NCI-H146 treated with DMSO at 0.1 percent for 48 hours (cell line): ENCODE results near the gene CLNK.
A peak's percentile ranks its signal among the peaks of the same experiment; 100 is the strongest.

Experiments
- DNase-seq: peaks from one replicate; lab custom pipeline; 2025; ENCODE audit not compliant: unreplicated experiment; lab: John Stamatoyannopoulos, UW

CLNK gene

DNA sequence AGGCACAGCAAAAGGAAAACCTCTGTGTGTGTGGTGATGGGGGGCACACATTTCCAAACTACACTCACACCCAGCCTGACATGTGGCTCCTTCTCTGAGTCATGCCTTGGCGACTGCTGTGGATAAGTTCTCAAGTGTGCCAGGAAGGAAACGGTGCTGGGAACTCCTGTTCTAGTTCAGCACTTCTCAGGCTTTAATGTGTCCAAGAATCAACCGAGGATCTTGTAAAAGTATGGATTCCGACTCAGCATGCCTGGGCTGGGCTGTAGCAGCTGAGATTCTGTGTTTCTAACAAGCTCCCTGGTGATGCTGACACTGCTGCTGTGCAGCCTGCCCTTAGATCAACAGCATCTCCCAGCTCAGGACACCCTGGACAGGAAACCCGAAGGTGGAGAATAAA is 20.2 kb downstream of the CLNK start:
- no peak for DNase-seq

DNA sequence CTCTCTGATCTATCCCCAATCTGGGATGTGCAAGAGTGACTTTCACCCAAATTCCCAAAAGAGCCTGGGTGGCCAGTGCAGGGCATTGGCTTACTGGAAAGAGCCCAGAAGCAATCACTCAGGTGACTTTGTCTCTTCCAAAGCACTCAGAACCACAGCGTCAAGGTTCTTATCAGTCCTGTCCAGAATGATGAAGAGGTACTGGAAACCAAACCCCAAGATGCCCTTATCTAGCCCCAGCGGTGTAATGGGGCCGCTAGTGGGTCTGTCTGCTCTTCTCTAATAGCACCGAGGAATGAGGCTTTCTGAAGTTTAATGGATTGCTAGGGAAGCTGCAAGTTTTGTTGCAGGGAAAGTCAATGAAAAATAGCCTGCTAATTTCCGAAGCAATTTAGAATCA is 21.6 kb downstream of the CLNK start:
- no peak for DNase-seq

DNA sequence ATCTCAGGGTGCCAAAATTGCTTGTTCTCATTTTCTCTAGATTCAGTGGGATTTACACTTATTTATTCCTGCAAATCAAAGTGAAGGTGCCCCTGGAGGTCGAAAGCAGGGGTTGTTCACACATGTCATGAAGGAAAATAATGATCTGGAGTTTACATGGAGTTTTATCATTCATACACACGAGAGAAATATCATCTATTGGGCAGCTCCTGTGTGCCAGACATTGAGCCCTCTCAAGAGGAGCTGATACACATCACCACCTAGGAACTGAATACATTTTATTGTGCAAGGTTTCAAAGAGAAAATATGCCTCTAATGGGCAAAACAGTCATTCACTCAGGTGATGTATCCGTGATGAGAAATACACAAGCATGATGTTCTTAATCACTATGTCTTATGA is 23.5 kb downstream of the CLNK start:
- no peak for DNase-seq

GRCh38 chr4:10659251-10659650 is 25.3 kb downstream of the CLNK start:
- DNase-seq = peak; percentile 11

GRCh38 chr4:10656988-10657387 is 27.6 kb downstream of the CLNK start:
- DNase-seq = no peak

DNA sequence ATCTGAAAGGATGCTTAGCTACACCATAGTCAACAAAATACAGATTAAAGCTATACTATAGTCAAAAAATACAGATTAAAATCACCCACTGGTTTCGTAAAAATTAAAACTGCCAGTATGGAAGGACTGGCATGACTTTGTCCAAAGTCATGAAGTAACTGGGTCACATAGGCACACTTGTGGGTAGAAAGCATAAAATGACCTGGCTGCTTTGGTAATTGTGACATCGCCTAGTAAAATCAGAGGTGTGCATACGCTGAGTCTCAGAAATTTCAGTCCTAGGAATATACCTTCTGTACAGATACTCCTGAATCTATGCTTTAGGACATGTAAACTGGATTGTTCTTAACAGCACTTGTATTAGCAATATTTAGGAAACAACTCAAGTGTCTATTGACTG is 28.1 kb downstream of the CLNK start:
- DNase-seq = no peak

DNA sequence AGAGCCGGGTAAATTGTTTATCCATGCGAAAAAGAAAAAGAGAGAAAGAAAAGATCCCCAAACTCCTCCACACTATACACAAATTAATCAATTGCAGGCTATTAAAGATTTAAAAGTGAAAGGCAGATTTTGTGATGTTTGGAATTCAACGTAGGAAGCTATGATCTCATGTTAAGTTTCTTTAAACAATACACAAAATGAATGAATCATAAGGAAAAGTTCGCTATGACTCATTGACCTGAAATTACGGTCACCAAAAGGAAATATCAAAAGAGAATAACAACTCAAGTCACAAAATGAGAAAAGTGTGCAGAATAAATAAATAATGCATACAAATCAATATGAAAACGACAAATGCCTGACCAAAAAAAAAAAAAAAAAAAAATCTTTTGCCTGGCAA is 28.6 kb downstream of the CLNK start:
- no peak for DNase-seq

GRCh38 chr4:10648479-10648878 is 36.1 kb downstream of the CLNK start:
- no peak for DNase-seq

- no peak for DNase-seq
These were observed 36.7 kb downstream of the CLNK start for GRCh38 chr4:10647846-10648245.

GRCh38 chr4:10643600-10644425 is 40.8 kb downstream of the CLNK start:
- DNase-seq = no peak

DNA sequence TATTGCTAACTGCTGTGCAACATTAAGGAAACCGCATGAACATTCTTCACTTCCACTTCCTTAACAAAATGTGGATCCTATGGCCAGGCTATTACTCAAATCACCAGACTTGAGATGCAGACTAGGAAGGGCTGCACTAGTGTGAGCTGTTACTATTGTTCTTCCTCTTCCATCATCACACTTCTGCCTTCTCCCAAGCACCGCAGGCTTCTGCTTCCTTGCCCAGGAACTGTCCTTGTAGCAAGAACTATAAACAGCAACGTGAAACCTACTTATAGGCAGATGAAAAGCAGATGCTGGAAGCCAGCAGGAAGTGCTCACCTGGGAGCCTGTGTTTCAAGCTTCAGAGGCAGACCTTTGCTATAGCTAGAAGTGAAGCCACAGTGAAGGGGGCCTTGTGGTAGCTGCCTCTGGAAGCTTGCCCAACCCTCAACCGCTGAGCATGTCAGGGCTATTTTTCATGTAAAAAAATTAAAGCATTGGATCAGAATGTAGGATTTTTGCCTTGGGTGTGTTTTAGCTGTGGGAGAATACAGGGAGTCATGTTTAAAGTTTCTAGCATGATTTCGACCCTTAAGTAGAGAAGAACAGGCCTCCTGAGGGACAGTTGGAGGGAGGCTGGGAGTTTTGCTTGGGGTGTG is 43.9 kb downstream of the CLNK start:
- DNase-seq = peak; percentile 7

GRCh38 chr4:10639664-10640063 is 44.9 kb downstream of the CLNK start:
- DNase-seq = no peak

GRCh38 chr4:10639100-10639499 is 45.5 kb downstream of the CLNK start:
- DNase-seq = no peak

DNA sequence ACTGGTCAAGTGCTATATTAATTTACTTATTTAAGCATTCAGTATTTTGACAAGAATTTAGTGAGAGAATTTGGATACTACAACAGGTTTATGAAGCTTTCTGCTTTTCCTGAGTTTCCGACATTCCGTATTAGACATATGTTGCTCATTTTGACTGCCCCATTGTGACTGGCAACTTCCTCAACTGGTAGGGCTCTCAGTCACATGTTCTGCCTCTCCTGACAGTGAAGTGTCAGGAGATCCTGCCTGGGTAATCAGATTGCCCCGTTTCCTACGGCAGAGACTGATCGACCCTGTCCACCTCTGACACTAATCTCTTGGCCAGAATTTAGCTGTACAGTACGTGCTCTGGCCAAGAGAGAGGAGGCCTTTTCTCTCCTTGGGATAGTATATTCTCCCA is 49.5 kb downstream of the CLNK start:
- no peak for DNase-seq

- DNase-seq = no peak
These were observed 55.2 kb downstream of the CLNK start for GRCh38 chr4:10629394-10629793.

- DNase-seq = peak; percentile 94
These were observed 59.4 kb downstream of the CLNK start for GRCh38 chr4:10625131-10625530.

DNA sequence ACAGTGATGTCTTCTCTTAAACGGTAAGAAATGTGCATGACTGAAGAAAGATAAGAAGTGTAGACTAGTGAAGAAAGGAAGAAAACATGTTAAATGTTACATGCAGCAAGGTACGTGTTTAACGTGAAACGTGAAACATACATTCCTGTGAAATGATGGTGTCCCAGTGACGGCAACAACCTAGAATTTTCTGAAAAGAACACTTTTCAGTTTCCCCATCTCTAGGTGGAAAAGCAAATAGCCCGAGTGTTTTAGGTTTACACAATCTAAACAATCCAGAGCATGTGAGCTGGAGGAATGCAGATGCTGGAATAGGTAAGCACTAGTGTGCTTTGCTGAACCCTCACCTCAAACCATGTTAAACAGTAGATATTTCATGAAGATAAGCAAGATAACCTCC is 60.7 kb downstream of the CLNK start:
- DNase-seq = no peak

DNA sequence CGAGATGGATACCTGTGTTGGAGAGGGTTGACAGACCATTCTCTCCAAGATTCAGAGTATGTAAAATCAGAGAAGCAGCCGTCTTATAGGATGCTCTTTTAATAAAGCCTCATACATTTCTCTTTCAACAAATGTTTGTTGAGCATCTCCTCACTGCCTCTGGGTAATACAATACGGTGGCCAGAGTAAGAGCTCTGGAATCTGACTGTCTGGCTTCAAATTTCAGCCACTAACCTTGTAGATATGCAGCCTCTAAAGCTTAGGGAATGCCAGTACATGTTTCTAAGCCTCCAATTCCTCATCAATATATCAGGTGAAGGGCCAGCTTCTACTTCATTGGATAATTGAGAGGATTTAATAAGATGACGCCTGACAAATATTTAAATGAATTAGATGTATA is 61.3 kb downstream of the CLNK start:
- no peak for DNase-seq

GRCh38 chr4:10622728-10623127 is 61.8 kb downstream of the CLNK start:
- DNase-seq = peak; percentile 20

GRCh38 chr4:10620935-10621488 is 63.6 kb downstream of the CLNK start:
- DNase-seq = no peak

- DNase-seq = no peak
These were observed 64.7 kb downstream of the CLNK start for GRCh38 chr4:10619855-10620254.

DNA sequence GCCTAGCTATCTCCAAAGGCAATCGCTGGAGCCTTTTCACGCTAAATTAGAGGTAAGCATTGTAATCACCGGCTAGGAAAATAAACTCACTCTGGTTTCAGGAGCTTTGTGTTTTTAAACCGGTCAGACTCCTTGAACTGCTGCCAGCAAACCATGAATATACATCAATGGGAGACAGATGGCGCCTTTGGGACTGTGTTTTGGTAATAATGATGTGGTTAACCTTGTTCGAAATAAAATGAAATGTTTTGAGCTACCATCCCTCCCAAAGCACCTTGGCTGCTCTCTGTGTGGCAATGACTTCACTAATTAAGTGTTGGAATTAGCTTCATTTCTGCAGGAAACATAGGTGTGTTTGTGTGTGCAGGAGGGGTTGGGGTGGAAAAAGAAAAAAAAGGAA is 65.3 kb downstream of the CLNK start:
- DNase-seq = peak; percentile 78
